BJ (cell line): ENCODE results near the gene PAF1. TPM values are rescaled to one million over a fixed set of nuclear protein-coding genes. Genes with fewer than 3 reads are reported as not detected.

Experiments used
- CTCF ChIA-PET: fragments of 350-600 bp; formaldehyde crosslinking; extraction: SDS; loops from one replicate; lab custom pipeline; 2021; ENCODE audit warnings: antibody characterized with exemption, inconsistent platforms; lab: Yijun Ruan, JAX
- POLR2A ChIA-PET: fragments of 300-600 bp; sonication (Branson Sonifier 250); formaldehyde crosslinking; extraction: SDS; loops from one replicate; lab custom pipeline; 2021; ENCODE audit warnings: antibody characterized with exemption; lab: Charles Lee
- DNase-seq: peaks from one replicate; pipeline ENCODE4 v3.0.0-alpha.2; 2011; ENCODE audit warnings: low read depth
- H3K27me3 ChIP-seq: 2 replicates; pipeline ENCODE4 v1.6.0; 2011; ENCODE audit warnings: low read length; ENCODE audit not compliant: control insufficient read depth, insufficient read depth
- H3K36me3 ChIP-seq: 2 replicates; pipeline ENCODE4 v1.5.1; 2011; ENCODE audit warnings: low read length; ENCODE audit not compliant: control insufficient read depth, insufficient read depth
- H3K4me3 ChIP-seq: 2 replicates; pipeline ENCODE4 v1.5.1; 2011; ENCODE audit warnings: low read depth, mild to moderate bottlenecking, control low read depth, low read length
- polyA plus RNA-seq: library from polyadenylated mRNA; depleted of rRNA; stranded (reverse); fragments of >200 nt; gene quantifications from 2 replicates; pipeline ENCODE4 v1.2.3, GENCODE V29; 2011
- TF ChIP-seq, protein P1 (sequence below): IDR thresholded peaks from 2 replicates; pipeline ENCODE4 v1.5.1; 2011; ENCODE audit warnings: low read depth, mild to moderate bottlenecking, control low read depth, inconsistent platforms, low read length, moderate library complexity; ENCODE audit not compliant: insufficient read depth

The PAF1 gene
- polyA plus RNA-seq, 1 experiment, result 50.2 TPM

DNA sequence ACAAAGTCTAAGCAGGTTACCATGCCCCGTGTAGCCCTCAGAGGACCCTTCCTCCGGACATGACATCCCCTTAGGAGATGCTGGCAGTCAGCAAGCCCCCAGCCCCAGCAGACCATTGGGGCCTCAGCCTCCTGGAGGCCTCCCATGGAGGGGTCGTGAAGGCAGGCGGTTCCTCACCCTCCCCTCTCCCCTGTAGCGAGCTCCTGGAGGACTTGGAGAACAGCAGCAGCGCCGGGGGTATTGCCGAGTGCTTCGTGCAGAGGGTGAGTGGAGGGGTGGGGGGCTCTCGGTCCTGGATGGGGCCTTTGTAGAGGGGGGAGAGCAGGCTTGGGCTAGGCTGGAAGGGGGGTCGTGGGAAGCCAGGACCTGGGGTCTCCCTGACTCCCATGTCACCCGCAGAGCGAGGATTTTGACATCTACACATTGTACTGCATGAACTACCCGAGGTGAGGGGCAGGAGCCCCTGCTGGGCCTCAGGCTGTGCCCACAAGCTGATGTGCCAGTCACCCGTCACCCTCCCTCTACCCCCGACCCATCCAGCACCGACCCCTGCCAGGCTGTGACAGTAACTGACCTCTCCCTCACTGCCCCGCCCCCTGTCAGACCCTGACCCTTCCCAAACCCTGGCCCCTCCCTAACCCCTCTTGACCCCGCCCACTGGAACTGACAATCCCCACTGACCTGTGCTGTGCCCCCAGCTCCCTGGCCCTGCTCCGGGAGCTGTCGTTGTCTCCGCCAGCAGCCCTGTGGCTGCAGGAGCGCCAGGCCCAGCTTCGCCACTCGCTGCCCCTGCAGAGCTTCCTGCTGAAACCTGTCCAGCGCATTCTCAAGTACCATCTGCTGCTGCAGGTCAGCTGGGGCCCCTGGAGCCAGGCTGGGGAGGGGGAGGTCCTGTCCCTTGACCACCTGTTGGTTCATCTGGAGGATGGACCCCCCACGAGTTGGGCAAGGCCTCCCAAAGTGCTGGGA lies 25.5 kb upstream of the PAF1 start:
- Histone ChIP-seq H3K36me3 (peaks cover 23% of the 10 kb centered on the region), H3K27me3 (no peaks in the 10 kb centered on the region), H3K4me3 (no peak overlapping the region)
- no peak for DNase-seq
- POLR2A ChIA-PET, result interaction anchor here (0.5 kb wide), 1 partner anchor 64 kb away, joined by 5 read pairs; the partner anchor contains the start of gene TIMM50
- CTCF ChIA-PET, result interaction anchor here (0.6 to 2.9 kb wide), 4 partner anchors 18 to 375 kb away, joined by 3 to 8 read pairs (median 4); partner anchors contain the start of gene RPS16
- TF ChIP-seq, protein P1, sequence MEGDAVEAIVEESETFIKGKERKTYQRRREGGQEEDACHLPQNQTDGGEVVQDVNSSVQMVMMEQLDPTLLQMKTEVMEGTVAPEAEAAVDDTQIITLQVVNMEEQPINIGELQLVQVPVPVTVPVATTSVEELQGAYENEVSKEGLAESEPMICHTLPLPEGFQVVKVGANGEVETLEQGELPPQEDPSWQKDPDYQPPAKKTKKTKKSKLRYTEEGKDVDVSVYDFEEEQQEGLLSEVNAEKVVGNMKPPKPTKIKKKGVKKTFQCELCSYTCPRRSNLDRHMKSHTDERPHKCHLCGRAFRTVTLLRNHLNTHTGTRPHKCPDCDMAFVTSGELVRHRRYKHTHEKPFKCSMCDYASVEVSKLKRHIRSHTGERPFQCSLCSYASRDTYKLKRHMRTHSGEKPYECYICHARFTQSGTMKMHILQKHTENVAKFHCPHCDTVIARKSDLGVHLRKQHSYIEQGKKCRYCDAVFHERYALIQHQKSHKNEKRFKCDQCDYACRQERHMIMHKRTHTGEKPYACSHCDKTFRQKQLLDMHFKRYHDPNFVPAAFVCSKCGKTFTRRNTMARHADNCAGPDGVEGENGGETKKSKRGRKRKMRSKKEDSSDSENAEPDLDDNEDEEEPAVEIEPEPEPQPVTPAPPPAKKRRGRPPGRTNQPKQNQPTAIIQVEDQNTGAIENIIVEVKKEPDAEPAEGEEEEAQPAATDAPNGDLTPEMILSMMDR, result no peak

DNA sequence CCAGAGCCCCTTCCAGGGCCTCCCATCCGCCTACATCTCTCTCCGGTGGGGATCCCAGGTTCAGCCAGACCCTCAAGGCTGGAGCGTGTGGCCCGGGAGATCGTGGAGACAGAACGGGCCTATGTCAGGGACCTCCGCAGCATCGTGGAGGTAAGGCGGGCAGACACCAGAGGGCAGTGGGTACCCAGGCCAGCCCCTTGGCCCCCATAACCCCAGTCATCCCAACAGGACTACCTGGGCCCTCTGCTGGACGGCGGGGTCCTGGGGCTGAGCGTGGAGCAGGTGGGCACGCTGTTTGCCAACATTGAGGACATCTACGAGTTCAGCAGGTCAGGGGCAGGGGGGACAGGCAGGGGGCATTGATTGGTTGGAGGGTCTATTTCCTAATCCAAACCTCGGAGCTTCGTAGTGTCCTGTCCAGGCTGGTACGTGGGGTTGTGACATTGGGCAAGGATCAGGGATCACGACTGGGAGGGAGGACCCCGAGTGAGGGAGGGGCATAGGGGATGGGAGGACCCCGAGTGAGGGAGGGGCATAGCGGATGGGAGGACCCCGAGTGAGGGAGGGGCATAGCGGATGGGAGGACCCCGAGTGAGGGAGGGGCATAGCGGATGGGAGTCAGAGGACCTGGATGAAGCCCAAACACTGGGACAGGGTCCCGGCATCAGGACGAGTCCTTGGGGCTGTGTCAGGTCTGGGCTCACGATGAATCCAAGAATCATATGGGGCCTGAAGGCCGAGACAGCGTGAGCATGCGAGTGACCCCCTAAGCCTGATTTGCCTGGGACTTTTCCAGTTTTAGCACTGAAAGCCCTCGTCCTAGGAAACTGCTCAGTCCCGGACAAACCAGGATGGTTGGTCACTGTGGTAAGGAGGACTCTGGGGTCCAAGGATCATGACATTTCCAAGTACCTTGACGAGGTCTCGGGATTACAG lies 24.5 kb upstream of the PAF1 start:
- ChIA-PET POLR2A (interaction anchor here (0.5 to 2.2 kb wide), 2 partner anchors 20 to 65 kb away, joined by 5 to 17 read pairs; partner anchors contain the start of genes RPS16 and TIMM50), CTCF (interaction anchor here (1.1 to 2.9 kb wide), 4 partner anchors 12 to 56 kb away, joined by 3 to 20 read pairs (median 11); partner anchors contain the start of gene RPS16)
- TF ChIP-seq, protein P1, result 0 out of 2 replicates have a peak, but pooled peaks have one; percentile 5
- Histone ChIP-seq H3K27me3 (no peaks in the 10 kb centered on the region), H3K36me3 (peaks cover 19% of the 10 kb centered on the region), H3K4me3 (peak overlapping the region; percentile 78)
- DNase-seq, result no peak

DNA sequence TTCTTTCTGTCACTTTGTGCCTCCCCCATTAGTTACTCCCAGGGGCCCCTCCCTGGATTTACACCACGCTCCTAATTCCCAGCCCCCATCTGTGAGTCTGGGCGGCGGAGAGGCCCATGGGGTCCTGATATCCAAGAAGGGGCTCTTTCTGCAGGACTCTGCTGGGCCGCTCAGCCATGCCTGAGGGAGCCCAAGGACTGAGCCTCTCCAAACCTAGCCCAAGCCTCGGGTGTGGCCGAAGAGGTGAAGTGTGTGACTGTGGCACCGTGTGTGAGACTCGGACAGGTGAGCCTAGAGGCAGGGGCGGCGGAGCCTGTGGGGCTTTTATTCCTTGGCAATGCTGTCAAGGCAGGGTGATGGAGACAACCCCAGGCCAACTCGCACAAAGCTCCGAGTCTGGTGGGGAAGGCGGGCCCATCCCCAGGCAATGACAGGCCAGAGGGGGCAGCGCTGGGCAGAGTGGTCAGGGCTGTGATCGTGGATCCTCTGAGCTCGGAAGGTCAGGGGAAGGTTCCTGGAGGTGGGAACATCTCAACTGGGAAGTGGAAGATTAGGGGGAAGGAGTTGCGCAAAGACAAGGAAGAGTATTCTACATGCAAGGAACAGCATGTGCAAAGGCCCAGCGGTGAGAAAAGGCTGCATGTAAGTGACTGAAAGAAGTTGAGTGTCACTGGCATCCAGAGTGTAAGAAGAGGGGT lies 23.2 kb upstream of the PAF1 start:
- no peak for DNase-seq
- TF ChIP-seq, protein P1, result peak; percentile 36
- CTCF ChIA-PET, result interaction anchor here (0.6 to 2.9 kb wide), 9 partner anchors 10 to 79 kb away, joined by 3 to 20 read pairs (median 4); partner anchors contain the start of genes MED29, RPS16 and SUPT5H
- Histone ChIP-seq H3K36me3 (peaks cover 19% of the 10 kb centered on the region), H3K27me3 (no peaks in the 10 kb centered on the region), H3K4me3 (peak overlapping the region; percentile 78)
- POLR2A ChIA-PET, result interaction anchor here (0.6 to 2.2 kb wide), 3 partner anchors 21 to 67 kb away, joined by 4 to 17 read pairs (median 9); partner anchors contain the start of genes PAF1, RPS16 and TIMM50

DNA sequence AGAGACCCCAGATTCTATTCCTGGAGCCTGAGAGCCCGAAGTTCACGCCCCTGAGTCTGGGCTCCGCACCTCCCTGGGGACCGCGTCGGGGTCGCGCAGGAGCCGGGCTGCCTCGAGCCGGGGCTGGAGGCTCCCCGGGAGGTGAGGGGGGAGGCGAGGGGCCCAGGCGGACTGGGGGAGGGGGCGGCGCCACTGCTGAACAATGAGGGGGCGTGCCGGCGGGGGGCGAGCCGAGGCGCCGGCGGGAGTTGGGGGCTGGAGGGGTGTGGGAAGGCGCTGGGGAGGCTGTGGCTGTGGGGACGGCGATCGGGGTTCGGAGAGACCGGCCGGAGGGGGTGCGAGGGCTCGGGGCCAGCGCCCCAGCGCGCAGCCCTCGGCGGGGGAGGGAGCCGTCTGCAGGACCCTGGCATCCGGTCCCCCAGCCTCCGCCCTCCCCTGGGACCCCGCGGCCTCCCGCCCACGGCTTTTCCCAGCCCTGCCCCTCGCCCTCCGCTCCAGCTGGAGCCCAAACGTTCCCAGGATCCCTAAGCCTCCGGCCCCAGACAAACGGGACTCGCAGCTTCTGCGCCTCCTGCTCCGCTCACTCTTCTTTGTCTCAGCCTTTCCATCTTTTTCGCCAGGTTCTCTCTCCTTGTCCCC lies 22.5 kb upstream of the PAF1 start:
- Histone ChIP-seq H3K4me3 (peak overlapping the region; percentile 78), H3K36me3 (peaks cover 18% of the 10 kb centered on the region), H3K27me3 (no peaks in the 10 kb centered on the region)
- POLR2A ChIA-PET, result interaction anchor here (0.6 to 2.2 kb wide), 3 partner anchors 22 to 67 kb away, joined by 4 to 17 read pairs (median 9); partner anchors contain the start of genes PAF1, RPS16 and TIMM50
- no peak for DNase-seq
- CTCF ChIA-PET, result interaction anchor here (0.6 to 2.9 kb wide), 8 partner anchors 9 to 79 kb away, joined by 3 to 20 read pairs (median 4); partner anchors contain the start of genes MED29, RPS16 and SUPT5H
- TF ChIP-seq, protein P1, result no peak
